ENCODE measurements around the gene CDK5RAP2. TPM values are rescaled to one million over a fixed set of nuclear protein-coding genes. Genes with fewer than 3 reads are reported as not detected.

CDK5RAP2 gene
- total and polyA plus RNA-seq, 10 donors: 19.5 to 93.7 (median 61.9) TPM

DNA sequence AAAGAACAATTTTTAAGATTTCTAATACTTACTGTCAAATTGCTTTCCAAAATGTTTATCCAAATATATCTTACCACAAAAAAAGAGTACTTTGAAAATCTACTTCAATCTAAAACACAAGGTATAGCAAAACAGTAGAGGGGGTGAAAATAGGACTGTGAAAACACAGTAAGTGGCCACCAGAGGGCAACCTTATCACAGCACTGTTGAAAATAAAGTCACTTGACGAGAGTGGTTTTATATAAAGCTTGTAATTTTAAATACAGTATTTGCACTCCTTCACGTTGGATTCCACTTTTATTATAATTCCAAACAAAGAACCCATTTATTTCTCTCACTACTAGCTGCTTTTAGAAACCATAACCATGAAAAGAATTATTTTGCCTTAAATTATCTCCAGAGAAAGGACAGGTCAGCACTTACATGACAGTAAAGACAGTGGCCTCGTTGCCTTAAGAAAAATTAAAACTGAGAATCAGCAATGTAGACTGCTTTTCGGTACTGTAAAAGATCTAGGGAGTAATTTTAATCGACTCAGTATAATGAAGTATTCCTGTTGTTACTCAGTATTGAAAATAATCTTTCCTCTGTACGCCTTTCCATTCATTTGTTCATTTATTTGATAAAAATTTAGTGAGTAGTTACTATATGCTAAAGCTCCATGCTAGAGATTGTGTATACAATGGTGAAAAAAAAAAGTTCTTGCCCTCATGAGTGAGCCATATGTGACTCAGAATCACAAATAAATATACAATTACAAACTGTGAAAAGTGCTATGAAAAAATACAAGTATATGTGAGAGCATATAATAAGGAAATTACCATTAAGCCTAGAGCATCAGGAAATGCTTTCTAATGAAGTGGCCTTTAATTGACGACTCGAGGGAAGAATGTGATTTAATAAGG is 40.0 kb upstream of the CDK5RAP2 start:
- intact Hi-C loops (cut with DNase I; ENCODE audit: low total_unique reads): no loop called here
- Histone ChIP-seq H3K36me3 (peaks cover 0 to 65% (median 4%) of the 10 kb centered on the region in 6 donors), H3K27ac (peak overlapping the region in 1 of 8 donors; percentile 13), H3K4me3 (no peak overlapping the region), H3K27me3 (replicated peaks in 1 of 7) (no peaks in the 10 kb centered on the region), H3K9me3 (no peaks in the 10 kb centered on the region), H3K4me1 (peaks cover 0 to 14% (median 6%) of the 10 kb centered on the region in 6 donors)
- no peak for DNase-seq
- TF ChIP-seq POLR2AphosphoS5 (IDR thresholded peaks at IDR 0.05) (no peak), CTCF (IDR thresholded peaks at IDR 0.05 in 8 of 11, conservative IDR thresholded peaks at IDR 0.05 in 3 of 11) (peak; percentile 54 to 88 (median 81))
- WGBS, 5 donors: 50 to 55% (median 51%) methylated on average over 8 of the region's 8 CpGs

DNA sequence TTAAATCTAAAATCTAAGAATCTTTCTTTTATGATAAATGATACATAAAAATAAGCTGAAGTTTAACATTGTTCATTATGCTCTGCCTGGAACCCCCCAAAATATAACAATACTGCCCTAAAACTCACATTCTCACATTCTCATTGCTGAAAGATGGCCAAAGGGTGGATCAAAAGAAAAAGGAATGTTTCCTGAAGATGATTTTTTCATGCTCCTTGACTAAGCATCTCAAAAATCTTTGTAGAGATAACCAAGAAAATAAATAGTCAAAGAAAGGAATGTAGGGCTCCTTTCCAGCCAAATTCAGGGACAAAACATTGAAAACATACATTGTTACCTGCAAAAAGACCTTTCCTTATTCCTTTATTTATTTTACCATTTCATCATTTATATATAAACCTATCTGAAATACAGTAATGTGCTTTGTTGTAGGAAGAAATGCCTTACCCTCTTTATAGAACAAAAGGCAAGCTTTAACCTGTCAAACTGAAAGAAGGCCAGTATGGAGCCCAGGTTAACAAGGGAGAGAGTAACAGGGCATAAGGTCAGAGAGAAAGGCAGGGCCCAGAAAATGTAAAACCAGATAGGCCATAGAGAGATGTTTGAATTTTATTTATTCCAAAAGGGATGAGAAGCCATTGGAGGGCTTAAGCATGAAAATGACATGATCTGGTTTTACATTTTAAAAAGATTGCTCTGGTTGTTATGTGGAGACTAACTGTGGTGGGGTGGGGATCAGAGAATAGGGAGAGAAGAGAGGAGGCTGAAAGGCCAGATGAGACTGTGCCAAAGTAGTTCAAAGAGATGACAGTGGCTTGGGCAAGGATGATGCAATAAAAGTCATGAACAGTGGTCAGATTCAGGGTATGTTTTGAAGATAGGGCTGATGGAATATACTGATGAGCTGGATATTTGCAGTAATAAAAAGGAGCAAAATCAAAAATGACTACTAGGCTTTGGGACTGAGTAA is 37.3 kb upstream of the CDK5RAP2 start:
- DNase-seq: no peak
- H3K27ac ChIP-seq: no peak overlapping the region
- intact Hi-C loops (cut with DNase I; ENCODE audit: low total_unique reads): no loop called here

DNA sequence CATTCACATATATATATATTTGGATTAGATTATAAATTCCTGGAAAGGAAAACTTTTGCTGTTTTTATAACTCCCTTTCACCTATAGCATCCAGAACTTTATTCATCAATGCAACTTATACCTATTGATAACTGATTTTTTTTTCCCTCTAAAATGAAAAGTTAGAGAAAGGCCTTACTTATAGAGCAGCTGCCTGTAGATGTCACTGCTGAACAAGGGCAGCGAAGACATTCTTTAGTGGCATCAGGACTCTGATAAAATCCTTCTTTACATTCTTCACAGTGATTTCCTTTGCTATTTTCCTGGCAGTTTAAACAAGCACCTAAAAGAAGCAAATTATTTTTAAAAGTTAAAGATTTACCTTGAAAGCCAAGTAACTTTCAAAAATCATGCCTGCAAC is 32.3 kb upstream of the CDK5RAP2 start:
- H3K4me3 ChIP-seq: no peak overlapping the region
- peaks cover 0 to 76% (median 15%) of the 10 kb centered on the region in 6 donors for H3K36me3 ChIP-seq
- intact Hi-C loops (cut with DNase I; ENCODE audit: low total_unique reads): no loop called here
- H3K9me3 ChIP-seq: no peaks in the 10 kb centered on the region
- DNase-seq: no peak
- 86 to 100% (median 96%) methylated on average over 1 of the region's 1 CpG for whole genome bisulfite sequencing, 5 donors
- no peak for TF ChIP-seq CTCF (IDR thresholded peaks at IDR 0.05 in 8 of 11, conservative IDR thresholded peaks at IDR 0.05 in 3 of 11)
- TF ChIP-seq POLR2A (IDR thresholded peaks at IDR 0.05): no peak
- TF ChIP-seq POLR2AphosphoS5 (IDR thresholded peaks at IDR 0.05): no peak
- no peak overlapping the region for H3K27ac ChIP-seq
- no peaks in the 10 kb centered on the region for H3K4me1 ChIP-seq
- H3K27me3 ChIP-seq (replicated peaks in 1 of 7): no peaks in the 10 kb centered on the region

More for the DNA sequence above, 37.3 kb upstream of the CDK5RAP2 start:
- Histone ChIP-seq H3K4me1 (peaks cover 0 to 13% (median 6%) of the 10 kb centered on the region in 6 donors), H3K4me3 (no peak overlapping the region), H3K36me3 (peaks cover 0 to 73% (median 4%) of the 10 kb centered on the region in 6 donors), H3K27me3 (replicated peaks in 1 of 7) (no peaks in the 10 kb centered on the region), H3K9me3 (no peaks in the 10 kb centered on the region)
- TF ChIP-seq CTCF (IDR thresholded peaks at IDR 0.05 in 8 of 11, conservative IDR thresholded peaks at IDR 0.05 in 3 of 11): no peak
- no peak for TF ChIP-seq POLR2A (IDR thresholded peaks at IDR 0.05)
- TF ChIP-seq POLR2AphosphoS5 (IDR thresholded peaks at IDR 0.05): no peak

All from spleen (tissue), 11 donors.